Measurements from ENCODE around the gene SLC29A3. TPM values are rescaled to one million over a fixed set of nuclear protein-coding genes. Genes with fewer than 3 reads are reported as not detected.

Gene SLC29A3
- polyA plus RNA-seq, 3 donors = 9.7 to 28.4 (median 16.6) TPM

- Histone ChIP-seq H3K4me1 (ENCODE audit: control insufficient read depth in 1 of 2, insufficient read depth in 2 of 2, low read length in 2 of 2) (peaks cover 40 to 46% of the 10 kb centered on the region in 2 donors), H3K36me3 (replicated peaks in 1 of 2; ENCODE audit: control insufficient read depth in 1 of 2, insufficient read depth in 2 of 2, low read length in 2 of 2) (no peaks in the 10 kb centered on the region), H2AFZ (ENCODE audit: insufficient read depth, low read depth, low read length, poor library complexity, severe bottlenecking) (peak overlapping the region; percentile 52), H3K4me2 (replicated peaks; ENCODE audit: extremely low read depth, low read length, poor library complexity, severe bottlenecking) (peak overlapping the region; percentile 58), H3K79me2 (ENCODE audit: insufficient read depth, low read length) (peaks cover 6% of the 10 kb centered on the region), H3K9me3 (replicated peaks in 1 of 2; ENCODE audit: control insufficient read depth in 1 of 2, insufficient read depth in 1 of 2, low read length in 2 of 2) (no peaks in the 10 kb centered on the region), H3K27me3 (ENCODE audit: control insufficient read depth in 2 of 2, insufficient read depth in 2 of 2, low read length in 2 of 2) (no peaks in the 10 kb centered on the region), H3K27ac (ENCODE audit: low read depth in 1 of 2, low read length in 2 of 2) (no peak overlapping the region), H3K9ac (ENCODE audit: insufficient read depth, low read length, poor library complexity, severe bottlenecking) (no peak overlapping the region), H3K4me3 (replicated peaks in 1 of 3; ENCODE audit: low read depth in 2 of 3, low read length in 3 of 3) (peak overlapping the region in 1 of 3 experiments; percentile 22), H4K20me1 (ENCODE audit: insufficient read depth, low read length) (no peaks in the 10 kb centered on the region)
- intact Hi-C loops (cut with micrococcal nuclease) = loop anchor here (1.0 to 10.0 kb wide), 7 partner anchors 63 to 590 kb away; no protein-coding TSS in a partner anchor
- TF ChIP-seq, protein P1, sequence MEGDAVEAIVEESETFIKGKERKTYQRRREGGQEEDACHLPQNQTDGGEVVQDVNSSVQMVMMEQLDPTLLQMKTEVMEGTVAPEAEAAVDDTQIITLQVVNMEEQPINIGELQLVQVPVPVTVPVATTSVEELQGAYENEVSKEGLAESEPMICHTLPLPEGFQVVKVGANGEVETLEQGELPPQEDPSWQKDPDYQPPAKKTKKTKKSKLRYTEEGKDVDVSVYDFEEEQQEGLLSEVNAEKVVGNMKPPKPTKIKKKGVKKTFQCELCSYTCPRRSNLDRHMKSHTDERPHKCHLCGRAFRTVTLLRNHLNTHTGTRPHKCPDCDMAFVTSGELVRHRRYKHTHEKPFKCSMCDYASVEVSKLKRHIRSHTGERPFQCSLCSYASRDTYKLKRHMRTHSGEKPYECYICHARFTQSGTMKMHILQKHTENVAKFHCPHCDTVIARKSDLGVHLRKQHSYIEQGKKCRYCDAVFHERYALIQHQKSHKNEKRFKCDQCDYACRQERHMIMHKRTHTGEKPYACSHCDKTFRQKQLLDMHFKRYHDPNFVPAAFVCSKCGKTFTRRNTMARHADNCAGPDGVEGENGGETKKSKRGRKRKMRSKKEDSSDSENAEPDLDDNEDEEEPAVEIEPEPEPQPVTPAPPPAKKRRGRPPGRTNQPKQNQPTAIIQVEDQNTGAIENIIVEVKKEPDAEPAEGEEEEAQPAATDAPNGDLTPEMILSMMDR (IDR thresholded peaks at IDR 0.05) = no peak
- WGBS (ENCODE audit: insufficient coverage) = 93% methylated on average over 4 of the region's 11 CpGs
- no peak for DNase-seq
- H3K4me1 Mint-ChIP-seq = peaks cover 47% of the 10 kb centered on the region
- peaks cover 0 to 10% (median 3%) of the 10 kb centered on the region in 3 donors for H3K27me3 Mint-ChIP-seq (ENCODE audit: low read depth in 3 of 3)
- peaks cover 0 to 6% (median 0%) of the 10 kb centered on the region in 7 donors for H3K9me3 Mint-ChIP-seq
- H3K4me3 Mint-ChIP-seq = no peak overlapping the region
- H3K27ac Mint-ChIP-seq = peak overlapping the region in 1 of 7 donors; percentile 46
- H3K36me3 Mint-ChIP-seq = no peaks in the 10 kb centered on the region
These were observed 4.3 kb upstream of the SLC29A3 start for GRCh38 chr10:71314694-71315225.

- Histone ChIP-seq H3K9me3 (replicated peaks in 1 of 2; ENCODE audit: control insufficient read depth in 1 of 2, insufficient read depth in 1 of 2, low read length in 2 of 2) (no peaks in the 10 kb centered on the region), H3K79me2 (ENCODE audit: insufficient read depth, low read length) (peaks cover 21% of the 10 kb centered on the region), H3K4me2 (replicated peaks; ENCODE audit: extremely low read depth, low read length, poor library complexity, severe bottlenecking) (peak overlapping the region; percentile 33), H3K27ac (ENCODE audit: low read depth in 1 of 2, low read length in 2 of 2) (peak overlapping the region in 1 of 2 donors; percentile 59), H2AFZ (ENCODE audit: insufficient read depth, low read depth, low read length, poor library complexity, severe bottlenecking) (peak overlapping the region; percentile 48), H3K9ac (ENCODE audit: insufficient read depth, low read length, poor library complexity, severe bottlenecking) (no peak overlapping the region), H3K27me3 (ENCODE audit: control insufficient read depth in 2 of 2, insufficient read depth in 2 of 2, low read length in 2 of 2) (no peaks in the 10 kb centered on the region), H3K4me3 (replicated peaks in 1 of 3; ENCODE audit: low read depth in 2 of 3, low read length in 3 of 3) (peak overlapping the region in 1 of 3 experiments; percentile 10), H3K36me3 (replicated peaks in 1 of 2; ENCODE audit: control insufficient read depth in 1 of 2, insufficient read depth in 2 of 2, low read length in 2 of 2) (no peaks in the 10 kb centered on the region), H4K20me1 (ENCODE audit: insufficient read depth, low read length) (peaks cover 7% of the 10 kb centered on the region), H3K4me1 (ENCODE audit: control insufficient read depth in 1 of 2, insufficient read depth in 2 of 2, low read length in 2 of 2) (peaks cover 49 to 61% of the 10 kb centered on the region in 2 donors)
- WGBS (ENCODE audit: insufficient coverage) = 44% methylated on average over 1 of the region's 3 CpGs
- TF ChIP-seq, protein P1 (IDR thresholded peaks at IDR 0.05) = no peak
- Mint-ChIP-seq H3K9me3 (peaks cover 0 to 2% (median 0%) of the 10 kb centered on the region in 7 donors), H3K27me3 (ENCODE audit: low read depth in 3 of 3) (peaks cover 0 to 5% (median 3%) of the 10 kb centered on the region in 3 donors), H3K27ac (peak overlapping the region; percentile 34 to 85 (median 81)), H3K36me3 (no peaks in the 10 kb centered on the region), H3K4me1 (peaks cover 54% of the 10 kb centered on the region), H3K4me3 (no peak overlapping the region)
- intact Hi-C loops (cut with micrococcal nuclease) = loop anchor here (5.0 to 10.0 kb wide), 5 partner anchors 61 to 589 kb away; no protein-coding TSS in a partner anchor
- peak; percentile 19 to 36 (median 24) for DNase-seq
These were observed 2.8 kb upstream of the SLC29A3 start for GRCh38 chr10:71316056-71316785.

Data from CD14-positive monocyte (primary cell).